Measurements from ENCODE around the gene CS.

DNA sequence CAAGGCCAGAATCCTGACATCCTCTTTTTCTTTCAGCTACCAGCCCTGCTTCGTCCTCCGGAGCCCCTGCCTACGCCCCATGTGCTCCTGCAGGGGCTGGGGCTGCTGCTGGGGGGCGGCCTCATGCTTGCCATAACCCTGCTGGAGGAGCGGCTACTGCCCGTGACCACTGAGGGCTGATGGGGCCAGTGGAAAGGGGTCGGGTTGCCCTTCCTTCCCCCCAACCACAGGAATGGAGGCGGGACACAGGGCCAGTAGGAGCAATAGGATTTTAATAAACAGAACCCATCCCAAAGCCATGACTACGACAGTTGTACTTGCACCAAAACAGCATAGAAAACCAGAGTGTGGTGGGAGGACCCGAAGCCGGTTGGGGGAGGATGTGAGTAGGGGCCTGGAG, 62.6 kb downstream of the CS start:
- TF ChIP-seq, protein P1, sequence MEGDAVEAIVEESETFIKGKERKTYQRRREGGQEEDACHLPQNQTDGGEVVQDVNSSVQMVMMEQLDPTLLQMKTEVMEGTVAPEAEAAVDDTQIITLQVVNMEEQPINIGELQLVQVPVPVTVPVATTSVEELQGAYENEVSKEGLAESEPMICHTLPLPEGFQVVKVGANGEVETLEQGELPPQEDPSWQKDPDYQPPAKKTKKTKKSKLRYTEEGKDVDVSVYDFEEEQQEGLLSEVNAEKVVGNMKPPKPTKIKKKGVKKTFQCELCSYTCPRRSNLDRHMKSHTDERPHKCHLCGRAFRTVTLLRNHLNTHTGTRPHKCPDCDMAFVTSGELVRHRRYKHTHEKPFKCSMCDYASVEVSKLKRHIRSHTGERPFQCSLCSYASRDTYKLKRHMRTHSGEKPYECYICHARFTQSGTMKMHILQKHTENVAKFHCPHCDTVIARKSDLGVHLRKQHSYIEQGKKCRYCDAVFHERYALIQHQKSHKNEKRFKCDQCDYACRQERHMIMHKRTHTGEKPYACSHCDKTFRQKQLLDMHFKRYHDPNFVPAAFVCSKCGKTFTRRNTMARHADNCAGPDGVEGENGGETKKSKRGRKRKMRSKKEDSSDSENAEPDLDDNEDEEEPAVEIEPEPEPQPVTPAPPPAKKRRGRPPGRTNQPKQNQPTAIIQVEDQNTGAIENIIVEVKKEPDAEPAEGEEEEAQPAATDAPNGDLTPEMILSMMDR (IDR thresholded peaks at IDR 0.05; ENCODE audit: poor library complexity, severe bottlenecking): no peak
- TF ChIP-seq RAD21 (conservative IDR thresholded peaks at IDR 0.05) (no peak), EP300 (conservative IDR thresholded peaks at IDR 0.05; ENCODE audit: poor library complexity, severe bottlenecking) (no peak)
